GM12872 (cell line): Measurements from ENCODE around the gene TMEM218.

Experiments
- TF ChIP-seq, protein P1 (sequence below): IDR thresholded peaks from 3 replicates; pipeline ENCODE4 v1.5.1; 2011; ENCODE audit warnings: low read depth, mild to moderate bottlenecking, low read length, moderate library complexity; ENCODE audit not compliant: insufficient read depth

The TMEM218 gene

DNA sequence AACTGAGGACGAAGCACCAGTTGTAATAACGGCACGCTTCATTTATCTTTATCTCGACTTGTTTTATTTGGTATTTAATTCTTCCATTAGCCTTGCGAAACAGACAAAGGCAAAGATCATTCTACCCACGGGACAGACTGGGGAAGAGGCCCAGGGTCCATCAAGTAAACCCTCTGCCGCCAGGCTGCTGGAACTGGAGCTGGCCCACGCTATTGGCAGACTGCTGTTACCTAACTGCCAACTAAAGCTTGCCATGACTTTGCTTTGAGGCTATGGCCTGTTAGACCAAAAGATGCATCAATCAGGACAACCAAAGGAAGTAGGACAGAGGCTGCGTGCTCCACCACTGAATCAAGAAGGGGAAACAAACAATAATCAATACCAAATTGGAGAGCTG is 780 bp upstream of the TMEM218 start:
- TF ChIP-seq, protein P1, sequence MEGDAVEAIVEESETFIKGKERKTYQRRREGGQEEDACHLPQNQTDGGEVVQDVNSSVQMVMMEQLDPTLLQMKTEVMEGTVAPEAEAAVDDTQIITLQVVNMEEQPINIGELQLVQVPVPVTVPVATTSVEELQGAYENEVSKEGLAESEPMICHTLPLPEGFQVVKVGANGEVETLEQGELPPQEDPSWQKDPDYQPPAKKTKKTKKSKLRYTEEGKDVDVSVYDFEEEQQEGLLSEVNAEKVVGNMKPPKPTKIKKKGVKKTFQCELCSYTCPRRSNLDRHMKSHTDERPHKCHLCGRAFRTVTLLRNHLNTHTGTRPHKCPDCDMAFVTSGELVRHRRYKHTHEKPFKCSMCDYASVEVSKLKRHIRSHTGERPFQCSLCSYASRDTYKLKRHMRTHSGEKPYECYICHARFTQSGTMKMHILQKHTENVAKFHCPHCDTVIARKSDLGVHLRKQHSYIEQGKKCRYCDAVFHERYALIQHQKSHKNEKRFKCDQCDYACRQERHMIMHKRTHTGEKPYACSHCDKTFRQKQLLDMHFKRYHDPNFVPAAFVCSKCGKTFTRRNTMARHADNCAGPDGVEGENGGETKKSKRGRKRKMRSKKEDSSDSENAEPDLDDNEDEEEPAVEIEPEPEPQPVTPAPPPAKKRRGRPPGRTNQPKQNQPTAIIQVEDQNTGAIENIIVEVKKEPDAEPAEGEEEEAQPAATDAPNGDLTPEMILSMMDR = no peak

DNA sequence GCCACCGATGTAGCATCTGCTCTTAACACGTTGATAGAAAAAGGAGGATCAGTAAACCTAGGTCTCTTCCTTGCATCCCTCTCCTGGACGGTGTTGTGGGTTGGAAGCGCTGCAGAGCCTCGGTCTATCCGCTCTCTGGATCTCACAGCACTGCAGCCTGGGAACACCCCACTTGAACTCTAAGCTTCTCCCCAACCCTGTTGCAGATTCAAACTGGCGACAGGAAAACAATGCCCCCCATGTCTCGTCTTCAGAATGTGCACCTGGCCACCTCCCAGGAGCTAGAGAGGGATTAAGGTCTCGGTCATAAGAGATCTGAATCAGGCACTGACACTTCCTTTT is 454 bp downstream of the TMEM218 start:
- TF ChIP-seq, protein P1 = no peak

DNA sequence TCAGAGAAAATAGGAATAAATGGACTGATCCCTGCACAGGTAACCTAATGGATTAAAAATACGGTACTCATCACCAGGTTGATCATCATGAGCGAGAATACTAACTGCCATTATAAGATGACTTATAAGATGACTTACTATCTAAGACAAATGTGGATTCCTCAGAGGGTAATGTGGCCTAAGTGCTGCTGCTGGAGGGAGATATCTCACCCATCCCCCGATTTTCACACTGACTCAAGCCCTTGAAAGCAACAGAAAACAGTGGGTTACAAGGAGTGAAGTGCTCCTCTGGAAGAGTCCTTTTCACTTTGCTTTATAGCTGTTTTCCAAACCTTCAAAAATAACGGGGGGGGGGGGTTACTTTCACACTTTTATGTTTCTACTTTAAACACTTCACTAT is 920 bp downstream of the TMEM218 start:
- TF ChIP-seq, protein P1 = no peak

DNA sequence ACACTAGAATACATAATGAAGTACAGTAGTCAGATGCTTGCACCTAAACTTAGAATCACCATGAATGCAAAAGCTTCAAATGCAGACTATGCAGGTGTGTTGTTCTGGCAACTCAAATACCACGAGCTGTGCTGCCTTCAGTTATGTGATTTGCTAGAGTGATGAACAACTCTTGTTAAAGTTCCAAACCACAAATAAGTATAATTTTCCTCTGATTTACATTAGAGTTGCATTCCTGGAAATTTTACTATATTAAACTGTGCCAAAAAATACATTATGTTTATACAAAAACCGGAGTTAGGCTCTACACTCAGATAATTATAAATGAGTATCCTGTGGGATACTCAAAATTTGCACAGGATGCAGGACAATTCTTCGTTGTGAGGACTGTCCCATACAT is 3.0 kb downstream of the TMEM218 start:
- TF ChIP-seq, protein P1 = no peak

DNA sequence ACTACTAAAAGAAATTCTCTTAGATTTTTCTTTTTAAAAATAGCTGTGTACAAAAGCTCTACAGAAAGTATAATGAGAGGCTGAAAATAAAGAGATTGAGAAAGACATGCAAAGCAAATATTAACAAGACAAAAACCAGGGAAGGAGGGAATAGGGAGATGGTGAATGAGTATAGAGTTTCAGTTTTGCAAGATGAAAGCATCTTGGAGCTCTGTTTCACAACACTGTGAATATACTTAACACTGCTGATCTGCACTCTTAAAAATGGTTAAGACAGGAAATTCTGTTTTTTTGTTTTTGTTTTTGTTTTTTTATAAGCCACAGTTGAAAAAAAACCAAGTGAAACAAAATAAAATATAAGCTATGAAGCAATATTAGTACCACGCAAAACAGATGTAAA is 5.5 kb downstream of the TMEM218 start:
- TF ChIP-seq, protein P1 = no peak

DNA sequence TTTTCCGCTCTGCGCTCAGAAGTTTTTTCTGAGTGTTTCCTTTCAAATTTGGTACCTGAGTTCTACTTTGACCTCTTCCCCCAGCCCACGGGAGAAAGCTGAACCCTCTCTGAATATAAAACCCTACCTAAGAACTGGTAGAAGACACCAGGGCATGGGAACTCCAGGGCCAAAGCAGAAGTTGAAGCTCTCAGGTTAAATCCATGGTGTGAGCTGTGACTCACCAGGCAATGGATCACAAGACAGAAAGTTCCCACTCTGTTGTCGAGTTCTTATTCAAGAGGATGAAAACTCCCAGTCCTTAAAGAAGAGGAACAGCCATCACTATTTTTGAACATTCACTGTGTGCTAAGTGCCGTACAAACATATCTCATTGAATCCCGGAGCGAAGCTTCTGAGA is 8.9 kb downstream of the TMEM218 start:
- TF ChIP-seq, protein P1 = no peak

DNA sequence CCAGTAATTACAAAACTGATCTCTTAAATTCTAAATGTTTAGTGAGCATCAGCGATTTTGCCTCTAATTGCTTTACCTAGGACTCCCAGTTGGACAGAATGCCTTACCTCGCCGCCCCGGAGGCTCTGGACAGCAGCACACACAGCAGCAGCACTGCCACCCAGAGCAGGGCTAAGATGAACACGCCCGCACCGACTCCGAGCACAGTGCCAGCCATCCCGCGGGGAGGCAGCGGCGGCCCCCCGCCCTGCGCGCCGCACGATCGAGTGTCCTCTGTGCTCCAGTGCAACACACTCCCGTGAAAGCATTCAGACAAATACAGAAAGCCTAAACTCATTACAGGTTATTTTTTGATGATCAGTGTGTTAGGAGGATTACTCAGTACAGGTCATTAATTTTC is 9.4 kb downstream of the TMEM218 start:
- TF ChIP-seq, protein P1 = no peak

DNA sequence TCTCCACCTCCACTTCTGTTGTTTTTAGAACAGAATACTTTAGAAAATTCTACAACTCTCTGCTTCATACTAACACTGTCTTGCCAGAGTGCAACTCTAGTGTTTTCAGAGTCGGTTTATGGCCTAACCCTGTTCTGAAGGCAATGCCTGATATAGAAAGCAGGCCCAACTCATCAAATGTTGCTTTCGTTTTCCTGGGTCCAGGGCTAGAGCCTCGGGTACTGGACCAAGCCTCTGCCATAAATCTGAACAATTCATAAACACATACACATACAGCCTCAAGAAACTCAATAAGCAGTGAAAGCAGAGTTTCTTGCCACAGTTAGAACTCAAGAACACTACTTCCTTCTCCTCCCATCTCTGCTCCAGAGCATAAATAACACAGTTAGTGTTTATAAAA is 9.8 kb downstream of the TMEM218 start:
- TF ChIP-seq, protein P1 = no peak
